ENCODE measurements around the gene FIP1L1.
A peak's percentile ranks its signal among the peaks of the same experiment; 100 is the strongest.
"Not testable (repeated sequence)": the region's sequence is repeated elsewhere in the genome, so short reads cannot be mapped to it uniquely, and the experiment has no call there.

Gene FIP1L1

GRCh38 chr4:53377319-53378170 is at the start of gene FIP1L1:
FIP1L1 (plus strand) TSS chr4:53377641; CDS start chr4:53377839, 198 bp downstream.
- peak within 1 kb of the TSS; percentile 78 for H3K4me3 ChIP-seq (ENCODE audit: low read length)
- DNase-seq (ENCODE audit: low read depth) = peak; percentile 93
- no peak for TF ChIP-seq CTCF (IDR thresholded peaks at IDR 0.05; ENCODE audit: insufficient read depth, low read depth, low read length, missing control alignments)

- not testable (repeated sequence) for DNase-seq (ENCODE audit: low read depth); H3K4me3 ChIP-seq (ENCODE audit: low read length)
These were observed 42.5 kb upstream of the FIP1L1 start for GRCh38 chr4:53334916-53335315.

GRCh38 chr4:53340145-53340544 is 37.3 kb upstream of the FIP1L1 start:
- not testable (repeated sequence) for H3K4me3 ChIP-seq (ENCODE audit: low read length); DNase-seq (ENCODE audit: low read depth)

- not testable (repeated sequence) for H3K4me3 ChIP-seq (ENCODE audit: low read length); DNase-seq (ENCODE audit: low read depth)
These were observed 31.0 kb upstream of the FIP1L1 start for GRCh38 chr4:53346392-53346791.

- no peak overlapping the region for H3K4me3 ChIP-seq (ENCODE audit: low read length)
- peak; percentile 86 for DNase-seq (ENCODE audit: low read depth)
- TF ChIP-seq CTCF (IDR thresholded peaks at IDR 0.05; ENCODE audit: insufficient read depth, low read depth, low read length, missing control alignments) = no peak
These were observed 30.3 kb upstream of the FIP1L1 start for GRCh38 chr4:53346920-53347852.

- no peak for TF ChIP-seq CTCF (IDR thresholded peaks at IDR 0.05; ENCODE audit: insufficient read depth, low read depth, low read length, missing control alignments)
- H3K4me3 ChIP-seq (ENCODE audit: low read length) = no peak overlapping the region
- no peak for DNase-seq (ENCODE audit: low read depth)
These were observed 29.4 kb upstream of the FIP1L1 start for GRCh38 chr4:53348046-53348445.

GRCh38 chr4:53349091-53349491 is 28.4 kb upstream of the FIP1L1 start:
- H3K4me3 ChIP-seq (ENCODE audit: low read length) = no peak overlapping the region
- no peak for DNase-seq (ENCODE audit: low read depth)
- no peak for TF ChIP-seq CTCF (IDR thresholded peaks at IDR 0.05; ENCODE audit: insufficient read depth, low read depth, low read length, missing control alignments)

GRCh38 chr4:53354012-53354722 is 23.3 kb upstream of the FIP1L1 start:
- no peak for TF ChIP-seq CTCF (IDR thresholded peaks at IDR 0.05; ENCODE audit: insufficient read depth, low read depth, low read length, missing control alignments)
- H3K4me3 ChIP-seq (ENCODE audit: low read length) = no peak overlapping the region
- DNase-seq (ENCODE audit: low read depth) = no peak
